NCI-H460 (cell line): ENCODE measurements around the gene ACY1. TPM values are rescaled to one million over a fixed set of nuclear protein-coding genes. Genes with fewer than 3 reads are reported as not detected.
A peak's percentile ranks its signal among the peaks of the same experiment; 100 is the strongest.

Experiments used
- DNase-seq: peaks from one replicate; pipeline ENCODE4 v3.0.0-alpha.2; 2016; ENCODE audit warnings: low read depth; ENCODE audit errors: extremely low read depth
- total RNA-seq: library from RNA; depleted of rRNA; stranded (reverse); fragments of >200 nt; shearing (Covaris generic); gene quantifications from 2 replicates; pipeline ENCODE4 v1.2.3, GENCODE V29; 2014

ACY1 gene
- total RNA-seq, 1 experiment from 2014 or later: 38.8 TPM

- no peak for DNase-seq
Measured at GRCh38 chr3:51961602-51962569, 21.4 kb upstream of the ACY1 start.

- no peak for DNase-seq
Measured at GRCh38 chr3:51962854-51963530, 20.3 kb upstream of the ACY1 start.

- no peak for DNase-seq
Measured at GRCh38 chr3:51963951-51964451, 19.3 kb upstream of the ACY1 start.

GRCh38 chr3:51964521-51964920 lies 18.8 kb upstream of the ACY1 start:
- no peak for DNase-seq

- no peak for DNase-seq
Measured at GRCh38 chr3:51966016-51966415, 17.3 kb upstream of the ACY1 start.

GRCh38 chr3:51966486-51966885 lies 16.8 kb upstream of the ACY1 start:
- no peak for DNase-seq

- DNase-seq: no peak
Measured at GRCh38 chr3:51966922-51967383, 16.4 kb upstream of the ACY1 start.

GRCh38 chr3:51967384-51968169 lies 15.8 kb upstream of the ACY1 start, which contains the start of gene PCBP4:
Gene PCBP4, minus strand, starts transcription at chr3:51967454. Its CDS starts 6,214 bp downstream, at chr3:51961240.
- peak; percentile 29 for DNase-seq

GRCh38 chr3:51968170-51968775 lies 15.1 kb upstream of the ACY1 start:
- DNase-seq: no peak

GRCh38 chr3:51968883-51969678 lies 14.3 kb upstream of the ACY1 start:
- DNase-seq: no peak

GRCh38 chr3:51969841-51970240 lies 13.5 kb upstream of the ACY1 start:
- no peak for DNase-seq

GRCh38 chr3:51970606-51971300 lies 12.6 kb upstream of the ACY1 start:
- no peak for DNase-seq

- no peak for DNase-seq
Measured at GRCh38 chr3:51971350-51971749, 12.0 kb upstream of the ACY1 start.

- no peak for DNase-seq
Measured at GRCh38 chr3:51974277-51974962, 8.9 kb upstream of the ACY1 start.

GRCh38 chr3:51974963-51975851 lies 8.1 kb upstream of the ACY1 start, which contains the start of gene ABHD14A:
Gene ABHD14A, plus strand, starts transcription at chr3:51975064. Its CDS starts 72 bp downstream, at chr3:51975136.
- DNase-seq: peak; percentile 44

GRCh38 chr3:51975852-51976549 lies 7.3 kb upstream of the ACY1 start:
- DNase-seq: no peak
